ENCODE results near the gene SPOCD1.

DNA sequence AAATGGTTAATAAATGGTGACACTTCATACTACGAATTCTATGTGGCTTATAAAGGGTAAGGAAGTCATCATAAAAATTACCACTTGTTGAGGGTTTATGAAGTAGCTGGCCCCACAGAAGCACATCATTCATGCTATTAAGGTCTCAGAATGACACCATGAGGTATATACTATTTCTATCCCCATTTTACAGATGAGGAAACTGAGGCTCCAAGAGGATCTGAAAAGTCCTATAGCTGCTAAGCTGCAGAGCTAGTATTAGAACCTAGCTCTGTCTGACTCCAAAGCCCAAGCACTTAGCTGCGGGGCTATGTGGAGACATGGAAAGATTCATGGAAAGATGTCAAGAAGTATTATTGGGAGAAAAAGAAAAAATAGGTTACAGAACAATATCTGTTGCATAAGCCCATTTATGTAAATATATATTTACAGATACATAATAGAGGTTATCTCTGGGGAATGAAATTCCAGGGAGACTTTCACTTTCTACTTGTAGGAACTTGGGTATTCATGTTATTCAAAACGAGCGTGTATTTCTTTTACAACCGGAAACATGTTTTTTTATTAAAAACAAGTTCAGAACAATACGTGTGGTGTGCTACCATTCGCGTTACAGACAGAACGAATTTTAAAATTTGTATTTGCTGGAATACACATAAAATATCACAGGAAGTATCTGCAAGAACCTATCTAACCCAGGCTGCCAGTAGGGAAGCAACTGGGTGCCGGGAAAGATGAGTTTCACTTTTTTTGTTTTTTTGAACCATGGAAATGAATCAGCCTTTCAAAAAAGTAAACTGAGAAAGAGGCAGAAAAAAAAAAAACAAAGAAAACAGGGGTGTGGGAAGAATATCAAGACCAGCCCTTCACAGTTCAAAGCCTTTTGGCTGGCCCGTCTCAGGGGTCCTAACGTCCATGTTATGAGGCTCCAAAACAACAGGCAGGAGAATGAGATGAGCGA lies 13.4 kb downstream of the SPOCD1 start:
- TF ChIP-seq EP300 (IDR thresholded peaks at IDR 0.05) = no peak
- TF ChIP-seq, protein P1, sequence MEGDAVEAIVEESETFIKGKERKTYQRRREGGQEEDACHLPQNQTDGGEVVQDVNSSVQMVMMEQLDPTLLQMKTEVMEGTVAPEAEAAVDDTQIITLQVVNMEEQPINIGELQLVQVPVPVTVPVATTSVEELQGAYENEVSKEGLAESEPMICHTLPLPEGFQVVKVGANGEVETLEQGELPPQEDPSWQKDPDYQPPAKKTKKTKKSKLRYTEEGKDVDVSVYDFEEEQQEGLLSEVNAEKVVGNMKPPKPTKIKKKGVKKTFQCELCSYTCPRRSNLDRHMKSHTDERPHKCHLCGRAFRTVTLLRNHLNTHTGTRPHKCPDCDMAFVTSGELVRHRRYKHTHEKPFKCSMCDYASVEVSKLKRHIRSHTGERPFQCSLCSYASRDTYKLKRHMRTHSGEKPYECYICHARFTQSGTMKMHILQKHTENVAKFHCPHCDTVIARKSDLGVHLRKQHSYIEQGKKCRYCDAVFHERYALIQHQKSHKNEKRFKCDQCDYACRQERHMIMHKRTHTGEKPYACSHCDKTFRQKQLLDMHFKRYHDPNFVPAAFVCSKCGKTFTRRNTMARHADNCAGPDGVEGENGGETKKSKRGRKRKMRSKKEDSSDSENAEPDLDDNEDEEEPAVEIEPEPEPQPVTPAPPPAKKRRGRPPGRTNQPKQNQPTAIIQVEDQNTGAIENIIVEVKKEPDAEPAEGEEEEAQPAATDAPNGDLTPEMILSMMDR (IDR thresholded peaks at IDR 0.05) = no peak

Data from ovary (tissue), 3 donors.